Calu3 (cell line): ENCODE data around the gene CXCR4. TPM values are rescaled to one million over a fixed set of nuclear protein-coding genes. Genes with fewer than 3 reads are reported as not detected.

Experiments used
- Bru-seq: library from RNA; stranded (reverse); fragments of 400-500 nt; gene quantifications from one replicate; lab custom pipeline; 2021; lab: Mats Ljungman, UMichigan
- BruChase-seq, 2 experiments: library from RNA; stranded (reverse); fragments of 400-500 nt; gene quantifications; one replicate each; lab custom pipeline; 2021; lab: Mats Ljungman, UMichigan
- BruUV-seq: library from RNA; stranded (reverse); fragments of 400-500 nt; replicated peaks from 2 replicates; lab custom pipeline; 2021; lab: Mats Ljungman, UMichigan
- CTCF ChIA-PET: fragments of 300-600 bp; sonication (Branson Sonifier 250); formaldehyde crosslinking; loops from one replicate; lab custom pipeline; 2022; ENCODE audit warnings: antibody characterized with exemption; lab: Charles Lee
- DNase-seq: peaks from one replicate; pipeline ENCODE4 v3.0.0; 2022
- H3K27ac Mint-ChIP-seq: one replicate; pipeline ENCODE4 v1.8.0; 2022; ENCODE audit warnings: mixed read lengths; ENCODE audit not compliant: unreplicated experiment
- H3K27me3 Mint-ChIP-seq: one replicate; pipeline ENCODE4 v1.8.0; 2022; ENCODE audit warnings: mixed read lengths; ENCODE audit not compliant: unreplicated experiment
- H3K36me3 Mint-ChIP-seq: one replicate; pipeline ENCODE4 v1.8.0; 2022; ENCODE audit warnings: mild to moderate bottlenecking, moderate library complexity, mixed read lengths; ENCODE audit not compliant: insufficient read depth, unreplicated experiment
- H3K4me1 Mint-ChIP-seq: one replicate; pipeline ENCODE4 v1.8.0; 2022; ENCODE audit warnings: mild to moderate bottlenecking, low read depth, mixed read lengths; ENCODE audit not compliant: unreplicated experiment
- H3K4me3 Mint-ChIP-seq: one replicate; pipeline ENCODE4 v1.8.0; 2022; ENCODE audit warnings: mild to moderate bottlenecking, low read depth, moderate library complexity, mixed read lengths; ENCODE audit not compliant: unreplicated experiment
- H3K9me3 Mint-ChIP-seq: one replicate; pipeline ENCODE4 v1.8.0; 2022; ENCODE audit warnings: low read depth, mixed read lengths; ENCODE audit not compliant: unreplicated experiment
- intact Hi-C: fragments of 100-400 bp; cut with micrococcal nuclease; formaldehyde crosslinking; loops from one replicate; pipeline ENCODE4 v1.10.0; 2022; ENCODE audit not compliant: unreplicated experiment
- long read RNA-seq: library from polyadenylated mRNA; stranded (forward); transcript quantifications from one replicate; pipeline ENCODE4 v2.0.0, GENCODE V29; 2022
- total RNA-seq: library from RNA; stranded (reverse); gene quantifications from 2 replicates; pipeline ENCODE4 v1.2.3, GENCODE V29; 2022
- TF ChIP-seq, protein P1 (sequence below): fragments of 200-600 bp; IDR thresholded peaks from one replicate; pipeline ENCODE4 v1.8.0; 2022; ENCODE audit warnings: antibody characterized with exemption; ENCODE audit not compliant: unreplicated experiment

The CXCR4 gene
- 12.4 and 16.7 TPM in 2 replicates for total RNA-seq
- Bru-seq, nascent RNA, result percentile 56 among the genes with signal in this experiment
- percentile 41 among the genes with signal in this experiment for BruChase-seq, experiment 1, labeled RNA remaining after a 6-hour chase
- BruChase-seq, experiment 2, labeled RNA remaining after a 2-hour chase, result percentile 83 among the genes with signal in this experiment
- long read RNA-seq, transcript CXCR4-201 (2 exons, 1,682 nt), result major isoform, 28 of 28 reads
- long read RNA-seq, partial matches to known transcripts, result 0 of 28 reads
- long read RNA-seq, other reads (novel, unspliced or antisense), result 0 of 28 reads

DNA sequence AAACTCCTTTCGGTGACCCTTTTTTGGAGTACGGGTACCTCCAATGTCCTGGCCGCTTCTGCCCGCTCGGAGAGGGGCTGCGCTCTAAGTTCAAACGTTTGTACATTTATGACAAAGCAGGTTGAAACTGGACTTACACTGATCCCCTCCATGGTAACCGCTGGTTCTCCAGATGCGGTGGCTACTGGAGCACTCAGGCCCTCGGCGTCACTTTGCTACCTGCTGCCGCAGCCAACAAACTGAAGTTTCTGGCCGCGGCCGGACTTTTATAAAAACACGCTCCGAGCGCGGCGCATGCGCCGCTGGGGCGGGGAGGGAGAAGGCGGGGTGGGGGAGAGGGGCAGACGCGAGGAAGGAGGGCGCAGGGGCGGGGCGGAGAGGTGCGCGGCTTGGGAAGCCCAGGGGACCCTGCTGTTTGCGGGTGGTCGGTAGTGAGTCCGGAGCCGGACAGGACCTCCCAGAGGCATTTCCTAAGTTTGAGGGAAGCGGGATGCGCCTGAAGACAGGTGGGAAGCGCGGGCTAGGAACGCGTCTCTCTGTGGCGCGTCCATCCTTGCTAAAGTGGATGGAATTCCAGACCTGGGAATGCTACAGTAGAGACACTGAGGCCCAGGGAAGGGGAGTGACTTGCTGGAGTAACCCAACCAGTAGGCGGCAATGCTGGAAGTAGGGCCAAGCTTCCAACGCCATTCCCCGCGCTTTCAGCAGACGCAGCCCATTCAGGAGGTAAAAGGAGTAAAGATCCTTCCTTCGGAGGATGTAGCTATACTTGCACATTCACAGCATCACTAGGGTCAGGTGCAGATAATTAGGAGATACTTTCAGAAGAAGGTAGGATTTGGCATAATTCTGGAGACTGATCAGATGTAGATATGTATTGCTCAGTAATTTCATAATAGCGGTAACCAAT lies at the start of gene CXCR4:
TSS of gene CXCR4 (minus strand) at position 241 of the 910 bp plus-strand sequence. CDS start at position 152, 89 bp downstream.
- CTCF ChIA-PET, result no interaction called here
- no TSS peak for BruUV-seq
- H3K27me3 Mint-ChIP-seq, result no peaks in the 10 kb centered on the region
- intact Hi-C loops, result loop anchor here (5.0 to 10.0 kb wide), 2 partner anchors 93 to 206 kb away; no protein-coding TSS in a partner anchor
- no peaks in the 10 kb centered on the region for H3K9me3 Mint-ChIP-seq
- peak; percentile 83 for DNase-seq
- peaks cover 35% of the 10 kb centered on the region for H3K36me3 Mint-ChIP-seq
- peak within 1 kb of the TSS; percentile 27 for H3K27ac Mint-ChIP-seq
- peak within 1 kb of the TSS; percentile 88 for H3K4me3 Mint-ChIP-seq
- peaks cover 20% of the 10 kb centered on the region for H3K4me1 Mint-ChIP-seq
- TF ChIP-seq, protein P1, sequence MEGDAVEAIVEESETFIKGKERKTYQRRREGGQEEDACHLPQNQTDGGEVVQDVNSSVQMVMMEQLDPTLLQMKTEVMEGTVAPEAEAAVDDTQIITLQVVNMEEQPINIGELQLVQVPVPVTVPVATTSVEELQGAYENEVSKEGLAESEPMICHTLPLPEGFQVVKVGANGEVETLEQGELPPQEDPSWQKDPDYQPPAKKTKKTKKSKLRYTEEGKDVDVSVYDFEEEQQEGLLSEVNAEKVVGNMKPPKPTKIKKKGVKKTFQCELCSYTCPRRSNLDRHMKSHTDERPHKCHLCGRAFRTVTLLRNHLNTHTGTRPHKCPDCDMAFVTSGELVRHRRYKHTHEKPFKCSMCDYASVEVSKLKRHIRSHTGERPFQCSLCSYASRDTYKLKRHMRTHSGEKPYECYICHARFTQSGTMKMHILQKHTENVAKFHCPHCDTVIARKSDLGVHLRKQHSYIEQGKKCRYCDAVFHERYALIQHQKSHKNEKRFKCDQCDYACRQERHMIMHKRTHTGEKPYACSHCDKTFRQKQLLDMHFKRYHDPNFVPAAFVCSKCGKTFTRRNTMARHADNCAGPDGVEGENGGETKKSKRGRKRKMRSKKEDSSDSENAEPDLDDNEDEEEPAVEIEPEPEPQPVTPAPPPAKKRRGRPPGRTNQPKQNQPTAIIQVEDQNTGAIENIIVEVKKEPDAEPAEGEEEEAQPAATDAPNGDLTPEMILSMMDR, result peak; percentile 20

DNA sequence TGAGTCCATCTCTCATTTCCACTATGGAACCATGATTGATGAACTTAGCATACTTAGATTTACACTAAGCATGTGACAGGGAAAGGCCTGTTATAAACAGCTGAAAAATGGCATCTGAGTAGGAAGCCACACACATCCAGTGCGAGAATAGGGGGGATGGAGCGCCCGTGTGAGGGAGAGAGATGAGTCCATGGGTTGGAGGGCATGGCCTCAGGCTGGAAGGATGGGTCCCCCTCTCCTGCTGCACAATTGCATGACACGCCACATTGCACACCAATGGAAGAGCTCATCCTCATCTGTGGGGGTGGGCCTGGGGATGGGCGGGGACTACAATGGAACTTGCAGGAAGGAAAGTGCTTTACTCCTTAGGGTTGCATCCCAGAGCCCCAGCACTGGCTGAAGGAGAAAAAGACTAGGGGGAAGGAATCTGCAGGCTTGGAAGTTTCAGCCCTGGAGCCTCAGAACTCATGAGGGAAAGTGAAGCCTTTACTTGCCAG lies 46.4 kb upstream of the CXCR4 start:
- no peak overlapping the region for H3K4me3 Mint-ChIP-seq

DNA sequence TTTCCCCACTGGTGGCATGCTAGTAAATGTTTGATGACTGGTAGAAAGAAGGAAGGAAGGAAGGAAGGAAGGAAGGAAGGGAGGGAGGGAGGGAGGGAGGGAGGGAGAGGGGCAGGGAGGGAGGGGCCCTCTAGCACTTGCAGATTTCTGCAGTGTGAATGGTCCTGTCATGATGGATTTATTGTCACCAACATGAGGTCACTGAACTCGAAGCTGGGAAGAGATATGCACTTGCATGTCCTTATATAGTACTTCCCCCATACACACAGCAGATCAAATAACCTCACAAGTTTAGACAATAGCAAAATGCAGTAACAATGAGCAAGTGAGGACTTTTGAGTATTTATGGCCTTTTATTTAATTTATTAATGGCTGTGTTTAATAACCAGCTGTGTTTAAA lies 44.5 kb upstream of the CXCR4 start:
- intact Hi-C loops, result no loop called here
- BruUV-seq, result no TSS peak

More for the DNA sequence above, 46.4 kb upstream of the CXCR4 start:
- DNase-seq, result no peak
- Mint-ChIP-seq H3K4me1 (no peaks in the 10 kb centered on the region), H3K27me3 (no peaks in the 10 kb centered on the region), H3K9me3 (no peaks in the 10 kb centered on the region), H3K27ac (no peak overlapping the region), H3K36me3 (no peaks in the 10 kb centered on the region)
- no TSS peak for BruUV-seq
- intact Hi-C loops, result no loop called here
- CTCF ChIA-PET, result interaction anchor here (0.6 kb wide), 1 partner anchor 112 kb away, joined by 4 read pairs; no protein-coding TSS in a partner anchor
- TF ChIP-seq, protein P1, result no peak

DNA sequence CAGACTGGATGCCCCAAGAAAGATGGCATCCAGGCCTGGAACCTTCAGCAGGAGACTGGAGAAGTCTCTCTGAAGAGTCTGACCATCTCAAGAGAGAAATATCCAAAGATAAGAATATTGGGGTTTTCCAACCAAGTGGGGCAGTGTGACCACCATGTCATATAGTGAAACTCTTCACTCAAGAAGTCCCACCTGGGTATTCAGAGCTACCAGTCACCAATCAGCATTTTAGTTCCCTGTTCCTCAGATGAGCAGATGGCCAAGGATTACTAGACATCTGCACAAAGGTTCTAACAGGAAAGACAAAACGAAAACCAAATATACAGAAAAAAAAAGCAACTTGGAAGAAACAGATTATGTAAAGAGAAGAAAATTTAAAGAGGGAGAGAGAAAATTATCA lies 38.5 kb upstream of the CXCR4 start:
- Mint-ChIP-seq H3K4me1 (no peaks in the 10 kb centered on the region), H3K36me3 (no peaks in the 10 kb centered on the region), H3K4me3 (no peak overlapping the region), H3K27me3 (no peaks in the 10 kb centered on the region), H3K27ac (no peak overlapping the region), H3K9me3 (no peaks in the 10 kb centered on the region)
- TF ChIP-seq, protein P1, result no peak
- no TSS peak for BruUV-seq
- CTCF ChIA-PET, result interaction anchor here (0.7 kb wide), 1 partner anchor 410 kb away, joined by 3 read pairs; no protein-coding TSS in a partner anchor
- intact Hi-C loops, result no loop called here
- no peak for DNase-seq

More for the DNA sequence above, 44.5 kb upstream of the CXCR4 start:
- Mint-ChIP-seq H3K4me1 (no peaks in the 10 kb centered on the region), H3K4me3 (no peak overlapping the region), H3K27ac (no peak overlapping the region), H3K36me3 (no peaks in the 10 kb centered on the region), H3K9me3 (no peaks in the 10 kb centered on the region), H3K27me3 (no peaks in the 10 kb centered on the region)
- no peak for DNase-seq
- TF ChIP-seq, protein P1, result no peak
- CTCF ChIA-PET, result no interaction called here
